HepG2 (cell line): ENCODE results near the gene TLK1. TPM values are rescaled to one million over a fixed set of nuclear protein-coding genes. Genes with fewer than 3 reads are reported as not detected.

Source experiments
- ARNTL ChIP-seq: sonication (generic); formaldehyde crosslinking; IDR thresholded peaks from 2 replicates; pipeline ENCODE4 v1.4.0; 2020; ENCODE audit warnings: mild to moderate bottlenecking, missing genetic modification reagents
- BORCS8-MEF2B ChIP-seq: sonication (generic); formaldehyde crosslinking; IDR thresholded peaks from 2 replicates; pipeline ENCODE4 v1.8.0; 2022; ENCODE audit warnings: mild to moderate bottlenecking, missing genetic modification reagents
- ELF1 ChIP-seq: sonication (generic); formaldehyde crosslinking; IDR thresholded peaks from 2 replicates; pipeline ENCODE4 v1.4.0; 2020; ENCODE audit warnings: missing genetic modification reagents
- FUBP1 ChIP-seq: sonication (generic); formaldehyde crosslinking; IDR thresholded peaks from 2 replicates; pipeline ENCODE4 v1.5.1; 2020; ENCODE audit warnings: missing genetic modification reagents, mild to moderate bottlenecking, borderline replicate concordance
- MYC ChIP-seq: sonication (generic); formaldehyde crosslinking; IDR thresholded peaks from 2 replicates; pipeline ENCODE4 v1.9.0; 2021; ENCODE audit warnings: missing genetic modification reagents, borderline replicate concordance
- NFE2L1 ChIP-seq: sonication (generic); formaldehyde crosslinking; IDR thresholded peaks from 2 replicates; pipeline ENCODE4 v1.4.0; 2020; ENCODE audit warnings: missing genetic modification reagents, mild to moderate bottlenecking, borderline replicate concordance
- SIN3B ChIP-seq: fragments of 150-350 bp; IDR thresholded peaks from 2 replicates; pipeline ENCODE4 v1.6.1; 2014; ENCODE audit warnings: low read length
- TAF1 ChIP-seq: sonication (generic); formaldehyde crosslinking; IDR thresholded peaks from 2 replicates; pipeline ENCODE4 v1.4.0; 2020; ENCODE audit warnings: missing genetic modification reagents
- ZFAT ChIP-seq: sonication (generic); formaldehyde crosslinking; conservative IDR thresholded peaks from 2 replicates; pipeline ENCODE4 v1.8.1; 2023; ENCODE audit warnings: missing genetic modification reagents, inconsistent platforms
- ZNF12 ChIP-seq: sonication (generic); formaldehyde crosslinking; IDR thresholded peaks from 2 replicates; pipeline ENCODE4 v1.5.0; 2020; ENCODE audit warnings: missing genetic modification reagents
- ZNF292 ChIP-seq: sonication (generic); formaldehyde crosslinking; IDR thresholded peaks from 2 replicates; pipeline ENCODE4 v1.8.1; 2022; ENCODE audit warnings: mild to moderate bottlenecking, low read depth, missing genetic modification reagents, borderline replicate concordance
- ZNF574 ChIP-seq: sonication (generic); formaldehyde crosslinking; IDR thresholded peaks from 2 replicates; pipeline ENCODE4 v1.4.0; 2020; ENCODE audit warnings: missing genetic modification reagents
- polyA plus RNA-seq, 8 experiments: library from polyadenylated mRNA; depleted of rRNA in 3 of 8; stranded (reverse) in 7 of 8; unstranded in 1 of 8; fragments of >200 nt; fragmentation: Illumina TruSeq in 4 of 8; extraction: Trizol in 4 of 8; gene quantifications; 2 replicates each; pipeline versions ENCODE4 v1.2.1 to v1.2.3, GENCODE V29; 2011 to 2016; ENCODE audit warnings: low read depth in 4 of 8, missing spikeins in 1 of 8, mixed read lengths in 1 of 8; ENCODE audit not compliant: insufficient read depth in 1 of 8
- total RNA-seq, 5 experiments: library from RNA; depleted of rRNA; stranded (reverse); fragments of >200 nt; fragmentation: Illumina TruSeq; extraction: Trizol; gene quantifications; 2 replicates each; pipeline ENCODE4 v1.2.3, GENCODE V29; 2016; ENCODE audit warnings: low read depth in 1 of 5
- TF ChIP-seq, protein P1 (sequence below): sonication (generic); formaldehyde crosslinking; IDR thresholded peaks from 2 replicates; pipeline ENCODE4 v1.4.0; 2020; ENCODE audit warnings: missing genetic modification reagents
- TF ChIP-seq, protein P2 (sequence below): sonication (generic); formaldehyde crosslinking; IDR thresholded peaks from 2 replicates; pipeline ENCODE4 v1.5.0; 2020; ENCODE audit warnings: missing genetic modification reagents
- TF ChIP-seq, protein P3 (sequence below): sonication (generic); formaldehyde crosslinking; IDR thresholded peaks from 2 replicates; pipeline ENCODE4 v1.4.0; 2020; ENCODE audit warnings: mild to moderate bottlenecking, missing genetic modification reagents
- TF ChIP-seq, protein P4 (sequence below): sonication (generic); formaldehyde crosslinking; IDR thresholded peaks from 2 replicates; pipeline ENCODE4 v1.5.1; 2020; ENCODE audit warnings: mild to moderate bottlenecking, missing genetic modification reagents

Gene TLK1
- total and polyA plus RNA-seq, 2 of the 13 experiments (the other 11 are each of a cell fraction or from before 2014, with no cell fraction given): 16.8 to 28.7 TPM

DNA sequence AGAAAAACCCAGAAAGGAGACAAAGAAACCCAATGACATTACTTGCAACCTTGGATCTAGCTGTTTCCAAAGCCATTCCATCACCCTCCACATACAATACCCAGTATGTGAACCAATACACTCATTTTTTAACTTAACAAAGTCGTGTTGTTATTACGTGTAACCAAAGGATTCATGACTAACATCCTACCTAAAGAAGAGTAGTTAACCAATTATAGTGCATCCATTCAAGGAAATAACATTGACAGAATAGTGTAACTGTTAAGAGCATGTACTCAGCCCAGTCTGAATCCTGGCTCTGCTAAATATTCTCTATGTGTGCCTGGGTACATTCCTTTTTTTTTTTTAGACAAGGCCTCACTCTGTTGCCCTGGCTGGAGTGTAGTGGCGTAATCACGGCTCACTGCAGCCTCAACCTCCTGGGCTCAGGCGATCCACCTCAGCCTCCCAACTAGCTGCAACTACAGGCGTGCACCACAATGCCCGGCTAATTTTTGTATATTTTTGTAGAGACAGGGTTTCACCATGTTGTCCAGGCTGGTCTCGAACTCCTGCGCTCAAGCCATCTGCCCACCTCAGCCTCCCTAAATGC is 9.9 kb downstream of the TLK1 start (continued):
- peak; percentile 33; the same call in 1 of the 2 replicates for TF ChIP-seq MYC (CRISPR knock-in tag)
- no peak for TF ChIP-seq BORCS8-MEF2B (CRISPR knock-in tag)
- TF ChIP-seq, protein P1, sequence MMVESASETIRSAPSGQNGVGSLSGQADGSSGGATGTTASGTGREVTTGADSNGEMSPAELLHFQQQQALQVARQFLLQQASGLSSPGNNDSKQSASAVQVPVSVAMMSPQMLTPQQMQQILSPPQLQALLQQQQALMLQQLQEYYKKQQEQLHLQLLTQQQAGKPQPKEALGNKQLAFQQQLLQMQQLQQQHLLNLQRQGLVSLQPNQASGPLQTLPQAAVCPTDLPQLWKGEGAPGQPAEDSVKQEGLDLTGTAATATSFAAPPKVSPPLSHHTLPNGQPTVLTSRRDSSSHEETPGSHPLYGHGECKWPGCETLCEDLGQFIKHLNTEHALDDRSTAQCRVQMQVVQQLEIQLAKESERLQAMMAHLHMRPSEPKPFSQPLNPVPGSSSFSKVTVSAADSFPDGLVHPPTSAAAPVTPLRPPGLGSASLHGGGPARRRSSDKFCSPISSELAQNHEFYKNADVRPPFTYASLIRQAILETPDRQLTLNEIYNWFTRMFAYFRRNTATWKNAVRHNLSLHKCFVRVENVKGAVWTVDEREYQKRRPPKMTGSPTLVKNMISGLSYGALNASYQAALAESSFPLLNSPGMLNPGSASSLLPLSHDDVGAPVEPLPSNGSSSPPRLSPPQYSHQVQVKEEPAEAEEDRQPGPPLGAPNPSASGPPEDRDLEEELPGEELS (CRISPR knock-in tag): 0 out of 2 replicates have a peak, but pooled peaks have one; percentile 18
- no peak for TF ChIP-seq ARNTL
- TF ChIP-seq, protein P2, sequence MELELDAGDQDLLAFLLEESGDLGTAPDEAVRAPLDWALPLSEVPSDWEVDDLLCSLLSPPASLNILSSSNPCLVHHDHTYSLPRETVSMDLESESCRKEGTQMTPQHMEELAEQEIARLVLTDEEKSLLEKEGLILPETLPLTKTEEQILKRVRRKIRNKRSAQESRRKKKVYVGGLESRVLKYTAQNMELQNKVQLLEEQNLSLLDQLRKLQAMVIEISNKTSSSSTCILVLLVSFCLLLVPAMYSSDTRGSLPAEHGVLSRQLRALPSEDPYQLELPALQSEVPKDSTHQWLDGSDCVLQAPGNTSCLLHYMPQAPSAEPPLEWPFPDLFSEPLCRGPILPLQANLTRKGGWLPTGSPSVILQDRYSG (CRISPR knock-in tag): no peak
- no peak for TF ChIP-seq NFE2L1
- no peak for TF ChIP-seq FUBP1 (CRISPR knock-in tag)
- TF ChIP-seq ELF1: no peak
- TF ChIP-seq, protein P3, sequence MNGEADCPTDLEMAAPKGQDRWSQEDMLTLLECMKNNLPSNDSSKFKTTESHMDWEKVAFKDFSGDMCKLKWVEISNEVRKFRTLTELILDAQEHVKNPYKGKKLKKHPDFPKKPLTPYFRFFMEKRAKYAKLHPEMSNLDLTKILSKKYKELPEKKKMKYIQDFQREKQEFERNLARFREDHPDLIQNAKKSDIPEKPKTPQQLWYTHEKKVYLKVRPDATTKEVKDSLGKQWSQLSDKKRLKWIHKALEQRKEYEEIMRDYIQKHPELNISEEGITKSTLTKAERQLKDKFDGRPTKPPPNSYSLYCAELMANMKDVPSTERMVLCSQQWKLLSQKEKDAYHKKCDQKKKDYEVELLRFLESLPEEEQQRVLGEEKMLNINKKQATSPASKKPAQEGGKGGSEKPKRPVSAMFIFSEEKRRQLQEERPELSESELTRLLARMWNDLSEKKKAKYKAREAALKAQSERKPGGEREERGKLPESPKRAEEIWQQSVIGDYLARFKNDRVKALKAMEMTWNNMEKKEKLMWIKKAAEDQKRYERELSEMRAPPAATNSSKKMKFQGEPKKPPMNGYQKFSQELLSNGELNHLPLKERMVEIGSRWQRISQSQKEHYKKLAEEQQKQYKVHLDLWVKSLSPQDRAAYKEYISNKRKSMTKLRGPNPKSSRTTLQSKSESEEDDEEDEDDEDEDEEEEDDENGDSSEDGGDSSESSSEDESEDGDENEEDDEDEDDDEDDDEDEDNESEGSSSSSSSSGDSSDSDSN: no peak
- TF ChIP-seq ZNF292 (CRISPR knock-in tag): no peak
- TF ChIP-seq ZNF12 (CRISPR knock-in tag): no peak
- TF ChIP-seq SIN3B: no peak
- TF ChIP-seq, protein P4, sequence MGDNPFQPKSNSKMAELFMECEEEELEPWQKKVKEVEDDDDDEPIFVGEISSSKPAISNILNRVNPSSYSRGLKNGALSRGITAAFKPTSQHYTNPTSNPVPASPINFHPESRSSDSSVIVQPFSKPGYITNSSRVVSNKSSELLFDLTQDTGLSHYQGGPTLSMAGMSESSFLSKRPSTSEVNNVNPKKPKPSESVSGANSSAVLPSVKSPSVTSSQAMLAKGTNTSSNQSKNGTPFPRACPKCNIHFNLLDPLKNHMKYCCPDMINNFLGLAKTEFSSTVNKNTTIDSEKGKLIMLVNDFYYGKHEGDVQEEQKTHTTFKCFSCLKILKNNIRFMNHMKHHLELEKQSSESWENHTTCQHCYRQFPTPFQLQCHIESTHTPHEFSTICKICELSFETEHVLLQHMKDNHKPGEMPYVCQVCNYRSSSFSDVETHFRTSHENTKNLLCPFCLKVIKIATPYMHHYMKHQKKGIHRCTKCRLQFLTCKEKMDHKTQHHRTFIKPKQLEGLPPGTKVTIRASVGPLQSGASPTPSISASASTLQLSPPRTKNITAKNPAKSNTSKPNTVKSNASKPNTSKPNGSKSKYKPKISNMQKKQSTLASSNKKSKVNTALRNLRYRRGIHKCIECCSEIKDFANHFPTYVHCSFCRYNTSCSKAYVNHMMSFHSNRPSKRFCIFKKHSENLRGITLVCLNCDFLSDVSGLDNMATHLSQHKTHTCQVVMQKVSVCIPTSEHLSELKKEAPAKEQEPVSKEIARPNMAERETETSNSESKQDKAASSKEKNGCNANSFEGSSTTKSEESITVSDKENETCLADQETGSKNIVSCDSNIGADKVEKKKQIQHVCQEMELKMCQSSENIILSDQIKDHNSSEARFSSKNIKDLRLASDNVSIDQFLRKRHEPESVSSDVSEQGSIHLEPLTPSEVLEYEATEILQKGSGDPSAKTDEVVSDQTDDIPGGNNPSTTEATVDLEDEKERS (CRISPR knock-in tag): 0 out of 2 replicates have a peak, but pooled peaks have one; percentile 53
- TF ChIP-seq TAF1: no peak
- TF ChIP-seq ZNF574: no peak
- TF ChIP-seq ZFAT (CRISPR knock-in tag): no peak
